Chondrocyte (in vitro differentiated cells): Measurements from ENCODE around the gene F5. TPM values are rescaled to one million over a fixed set of nuclear protein-coding genes. Genes with fewer than 3 reads are reported as not detected.

ENCODE experiments used
- DNase-seq: peaks from one replicate; pipeline ENCODE4 v3.0.0; 2021; ENCODE audit warnings: mixed read lengths, low spot score
- H3K27ac Mint-ChIP-seq: one replicate; pipeline ENCODE4 v1.8.0; 2021; ENCODE audit warnings: mild to moderate bottlenecking, moderate library complexity, mixed read lengths; ENCODE audit not compliant: unreplicated experiment
- H3K27me3 Mint-ChIP-seq: 2 replicates; pipeline ENCODE4 v1.8.0; 2021; ENCODE audit warnings: low read depth, mixed read lengths
- H3K36me3 Mint-ChIP-seq: 2 replicates; pipeline ENCODE4 v1.8.0; 2021; ENCODE audit warnings: low read depth, mixed read lengths
- H3K4me1 Mint-ChIP-seq: 2 replicates; pipeline ENCODE4 v1.8.0; 2021; ENCODE audit warnings: low read depth, mild to moderate bottlenecking, mixed read lengths
- H3K4me3 Mint-ChIP-seq: one replicate; pipeline ENCODE4 v1.8.0; 2021; ENCODE audit warnings: mild to moderate bottlenecking, moderate library complexity, mixed read lengths; ENCODE audit not compliant: unreplicated experiment
- H3K9me3 Mint-ChIP-seq: 2 replicates; pipeline ENCODE4 v1.8.0; 2021; ENCODE audit warnings: low read depth, mixed read lengths
- total RNA-seq: library from RNA; stranded (reverse); gene quantifications from 3 replicates; pipeline ENCODE4 v1.2.1, GENCODE V29; 2021
- TF ChIP-seq, protein P1 (sequence below): fragments of 200-600 bp; sonication (generic); IDR thresholded peaks from 2 replicates; pipeline ENCODE4 v1.5.0; 2021; ENCODE audit warnings: antibody characterized with exemption, mild to moderate bottlenecking, moderate library complexity

The F5 gene
- total RNA-seq, 1 donor from 2014 or later: not detected

DNA sequence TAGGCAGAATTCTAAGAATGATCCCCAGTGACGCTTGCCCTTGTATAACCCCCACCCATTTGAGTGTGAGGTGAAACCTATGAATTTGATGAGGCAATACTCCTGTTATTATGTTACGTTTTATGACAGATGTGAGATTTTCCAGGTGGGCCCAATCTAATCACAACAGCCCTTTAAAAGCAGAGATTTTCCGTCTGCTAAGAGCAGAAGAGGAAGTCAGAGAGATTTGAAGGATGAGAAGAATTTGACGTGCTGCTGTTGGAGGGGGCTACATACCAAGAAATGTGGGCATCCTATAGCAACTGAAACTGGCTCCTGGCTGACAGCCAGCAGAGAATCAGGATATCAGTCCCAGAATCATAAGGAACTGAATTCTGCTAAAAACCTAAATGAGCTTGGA is 98.1 kb downstream of the F5 start:
- H3K36me3 Mint-ChIP-seq: no peaks in the 10 kb centered on the region
- DNase-seq: no peak
- H3K9me3 Mint-ChIP-seq: no peaks in the 10 kb centered on the region
- peaks cover 37% of the 10 kb centered on the region for H3K4me1 Mint-ChIP-seq
- no peaks in the 10 kb centered on the region for H3K27me3 Mint-ChIP-seq
- H3K27ac Mint-ChIP-seq: no peak overlapping the region
- no peak overlapping the region for H3K4me3 Mint-ChIP-seq
- TF ChIP-seq, protein P1, sequence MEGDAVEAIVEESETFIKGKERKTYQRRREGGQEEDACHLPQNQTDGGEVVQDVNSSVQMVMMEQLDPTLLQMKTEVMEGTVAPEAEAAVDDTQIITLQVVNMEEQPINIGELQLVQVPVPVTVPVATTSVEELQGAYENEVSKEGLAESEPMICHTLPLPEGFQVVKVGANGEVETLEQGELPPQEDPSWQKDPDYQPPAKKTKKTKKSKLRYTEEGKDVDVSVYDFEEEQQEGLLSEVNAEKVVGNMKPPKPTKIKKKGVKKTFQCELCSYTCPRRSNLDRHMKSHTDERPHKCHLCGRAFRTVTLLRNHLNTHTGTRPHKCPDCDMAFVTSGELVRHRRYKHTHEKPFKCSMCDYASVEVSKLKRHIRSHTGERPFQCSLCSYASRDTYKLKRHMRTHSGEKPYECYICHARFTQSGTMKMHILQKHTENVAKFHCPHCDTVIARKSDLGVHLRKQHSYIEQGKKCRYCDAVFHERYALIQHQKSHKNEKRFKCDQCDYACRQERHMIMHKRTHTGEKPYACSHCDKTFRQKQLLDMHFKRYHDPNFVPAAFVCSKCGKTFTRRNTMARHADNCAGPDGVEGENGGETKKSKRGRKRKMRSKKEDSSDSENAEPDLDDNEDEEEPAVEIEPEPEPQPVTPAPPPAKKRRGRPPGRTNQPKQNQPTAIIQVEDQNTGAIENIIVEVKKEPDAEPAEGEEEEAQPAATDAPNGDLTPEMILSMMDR: no peak

GRCh38 chr1:169487561-169487960 is 98.7 kb downstream of the F5 start:
- Mint-ChIP-seq H3K4me3 (no peak overlapping the region), H3K4me1 (peaks cover 37% of the 10 kb centered on the region), H3K36me3 (no peaks in the 10 kb centered on the region), H3K27me3 (no peaks in the 10 kb centered on the region), H3K9me3 (no peaks in the 10 kb centered on the region), H3K27ac (no peak overlapping the region)
- TF ChIP-seq, protein P1: no peak
- DNase-seq: no peak

DNA sequence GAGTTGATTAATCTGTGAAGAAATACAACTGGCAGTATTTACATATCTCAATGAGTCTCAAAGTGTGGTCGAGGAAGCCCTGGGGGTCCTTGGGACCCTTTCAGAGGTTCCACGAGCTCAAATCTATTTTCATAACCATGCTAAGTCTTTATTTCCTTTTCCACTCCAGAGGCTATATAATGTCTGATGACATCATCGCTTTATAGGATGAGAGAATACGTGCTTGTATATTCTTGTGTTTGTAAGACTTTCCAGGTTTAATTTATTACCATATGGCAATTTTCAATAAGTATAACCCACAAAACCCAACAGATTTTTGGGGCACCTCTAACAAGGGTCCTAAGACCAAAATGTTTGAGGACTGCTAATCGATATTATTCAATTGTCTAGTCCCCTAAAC is 99.1 kb downstream of the F5 start:
- TF ChIP-seq, protein P1: no peak
- peaks cover 37% of the 10 kb centered on the region for H3K4me1 Mint-ChIP-seq
- H3K9me3 Mint-ChIP-seq: no peaks in the 10 kb centered on the region
- peak overlapping the region; percentile 84 for H3K4me3 Mint-ChIP-seq
- no peak for DNase-seq
- H3K27me3 Mint-ChIP-seq: no peaks in the 10 kb centered on the region
- H3K36me3 Mint-ChIP-seq: no peaks in the 10 kb centered on the region
- peak overlapping the region; percentile 99 for H3K27ac Mint-ChIP-seq

GRCh38 chr1:169486281-169487051 is 99.8 kb downstream of the F5 start:
- Mint-ChIP-seq H3K27ac (peak overlapping the region; percentile 99), H3K4me3 (peak overlapping the region; percentile 84), H3K9me3 (no peaks in the 10 kb centered on the region), H3K4me1 (peaks cover 37% of the 10 kb centered on the region), H3K27me3 (no peaks in the 10 kb centered on the region), H3K36me3 (no peaks in the 10 kb centered on the region)
- TF ChIP-seq, protein P1: no peak
- DNase-seq: no peak

DNA sequence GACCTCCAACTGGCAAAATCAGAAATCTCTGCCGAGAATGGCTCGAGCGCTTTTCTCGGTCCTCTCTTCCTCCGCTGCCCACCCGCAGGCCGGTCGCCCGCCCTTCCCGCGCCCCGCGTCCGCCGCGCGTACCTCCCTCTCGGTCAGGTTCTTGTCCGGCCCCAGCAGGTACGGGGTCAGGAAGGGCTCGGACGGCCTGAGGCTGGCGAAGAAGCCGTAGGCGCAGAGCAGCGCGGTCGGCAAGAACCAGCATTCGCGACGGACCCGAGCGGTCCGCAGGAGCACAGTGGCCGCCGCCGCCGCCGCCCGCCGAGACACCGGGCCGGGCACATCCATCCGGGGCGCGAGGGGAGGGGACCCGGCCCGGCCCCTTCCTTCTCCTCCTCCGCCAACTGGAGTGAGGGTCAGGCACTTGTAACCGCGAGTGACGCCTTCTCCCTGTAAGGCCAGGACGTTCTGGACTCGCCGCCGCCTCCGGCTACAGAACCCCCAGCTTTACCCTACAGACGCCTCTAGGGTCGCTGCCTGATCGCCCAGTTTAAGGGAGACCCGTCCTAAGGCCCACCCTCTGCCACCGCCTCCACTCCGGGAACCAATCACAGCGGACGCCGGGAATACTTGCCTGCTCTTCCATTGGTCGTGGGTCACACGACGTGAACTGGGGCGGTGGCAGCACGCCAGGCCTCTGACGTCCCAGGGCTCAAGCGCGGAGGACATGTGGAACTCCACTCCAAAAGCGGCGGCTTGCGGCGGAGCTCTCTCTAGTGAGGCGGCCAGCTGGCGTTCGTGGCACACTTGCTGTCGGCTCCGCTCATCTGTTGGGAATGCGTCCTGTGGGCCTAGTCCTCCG is 100.6 kb downstream of the F5 start, which contains the start of gene SLC19A2:
SLC19A2 (minus strand) TSS at position 514 of the 850 bp plus-strand sequence; CDS start at position 336, 178 bp downstream.
- peak; percentile 99 for DNase-seq
- Mint-ChIP-seq H3K27me3 (no peaks in the 10 kb centered on the region), H3K4me3 (peak within 1 kb of the TSS; percentile 84), H3K4me1 (peaks cover 37% of the 10 kb centered on the region), H3K36me3 (no peaks in the 10 kb centered on the region), H3K9me3 (no peaks in the 10 kb centered on the region), H3K27ac (peak within 1 kb of the TSS; percentile 99)
- TF ChIP-seq, protein P1: peak; percentile 48
